Stimulated activated CD4-positive, alpha-beta T cell treated with anti-CD3 and anti-CD28 coated beads, Interleukin-12 subunit alpha, Interleukin-12 subunit beta, amount 100 ng/mL, for 24 hours (primary cell): ENCODE data around the gene DNER.

Experiments used
- DNase-seq, 2 experiments: peaks; one replicate each; pipeline ENCODE4 v3.0.0-alpha.2; 2020; ENCODE audit warnings: low read depth in 2 of 2

The DNER gene

GRCh38 chr2:229672021-229672420, 42.3 kb downstream of the DNER start:
- DNase-seq: no peak

DNA sequence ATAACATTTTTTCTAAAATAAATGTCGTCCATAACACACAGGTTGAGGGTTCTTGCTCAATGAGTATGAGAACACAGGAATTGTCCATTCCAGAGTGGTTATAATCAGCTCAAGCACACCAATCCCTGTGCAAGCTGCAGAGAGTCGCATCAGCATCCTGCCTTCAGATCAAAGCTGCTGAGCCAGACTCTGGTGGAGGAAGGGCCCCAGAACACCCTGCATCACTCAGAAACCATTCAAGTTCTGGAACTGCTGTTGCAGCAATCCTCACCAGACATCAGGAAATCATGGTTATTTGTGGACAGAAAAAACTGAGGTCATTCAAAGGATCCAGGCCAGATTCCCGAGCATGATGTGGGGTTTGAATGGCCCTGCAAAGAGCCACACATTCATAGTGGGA, 44.5 kb downstream of the DNER start:
- DNase-seq: no peak

DNA sequence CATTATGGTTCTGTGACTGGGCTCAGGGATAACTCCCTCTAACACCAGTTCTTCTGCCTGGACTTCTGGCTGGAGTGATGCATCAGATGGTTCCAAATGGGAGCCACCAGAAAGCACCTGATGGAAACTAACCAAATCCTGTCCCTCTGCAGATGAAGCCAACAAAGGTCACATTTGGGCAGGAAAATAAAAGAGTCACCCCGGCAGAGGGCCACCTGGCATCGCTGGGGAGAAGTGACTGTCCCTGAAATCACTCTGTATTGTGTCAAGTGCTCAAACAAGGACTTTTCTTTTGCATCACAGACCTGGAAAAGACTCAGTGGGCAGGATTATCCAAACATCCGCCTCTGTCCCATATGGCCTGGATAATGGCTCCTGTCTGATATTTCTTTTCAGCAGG, 47.5 kb downstream of the DNER start:
- no peak for DNase-seq

DNA sequence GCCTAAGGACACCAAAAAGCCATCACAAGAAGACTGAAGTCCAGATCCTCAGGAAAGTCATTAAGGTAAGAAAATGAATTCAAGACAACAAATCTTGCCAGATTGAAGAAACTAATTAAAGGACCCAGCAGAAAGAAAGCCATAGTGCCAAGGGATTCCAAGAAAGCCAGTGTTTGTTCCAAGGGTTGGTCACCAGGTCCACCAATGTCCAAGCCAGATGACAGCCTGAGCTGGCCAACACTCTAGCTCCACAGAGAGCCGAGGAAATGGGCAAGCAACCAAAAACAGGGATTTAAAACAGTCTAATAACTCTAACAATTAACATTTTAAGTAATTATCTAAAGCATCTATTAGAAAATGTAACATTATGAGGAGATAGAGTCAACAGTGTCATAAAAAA, 49.2 kb downstream of the DNER start:
- DNase-seq: no peak

DNA sequence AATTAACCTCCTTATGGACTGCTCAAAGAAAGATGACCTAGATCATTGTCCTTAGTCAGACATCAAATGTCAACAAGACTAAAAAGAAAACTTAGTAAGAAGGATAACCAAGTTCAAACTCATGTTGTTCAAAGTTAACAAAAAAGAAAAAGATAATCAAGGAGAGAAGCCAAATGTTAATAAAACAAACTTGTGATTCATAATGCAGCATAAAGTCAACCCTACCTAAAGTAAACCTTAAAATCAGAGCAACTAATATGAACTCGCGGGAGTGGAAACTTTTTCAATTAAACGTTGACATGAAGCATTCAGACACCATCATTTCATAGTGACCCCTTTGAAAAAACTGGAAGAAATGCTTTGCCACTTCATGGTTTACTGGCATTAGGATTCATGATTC, 52.9 kb downstream of the DNER start:
- DNase-seq: no peak

- DNase-seq: no peak
These were observed 53.4 kb downstream of the DNER start for GRCh38 chr2:229660951-229661350.

GRCh38 chr2:229660391-229660790, 54.0 kb downstream of the DNER start:
- DNase-seq: no peak

DNA sequence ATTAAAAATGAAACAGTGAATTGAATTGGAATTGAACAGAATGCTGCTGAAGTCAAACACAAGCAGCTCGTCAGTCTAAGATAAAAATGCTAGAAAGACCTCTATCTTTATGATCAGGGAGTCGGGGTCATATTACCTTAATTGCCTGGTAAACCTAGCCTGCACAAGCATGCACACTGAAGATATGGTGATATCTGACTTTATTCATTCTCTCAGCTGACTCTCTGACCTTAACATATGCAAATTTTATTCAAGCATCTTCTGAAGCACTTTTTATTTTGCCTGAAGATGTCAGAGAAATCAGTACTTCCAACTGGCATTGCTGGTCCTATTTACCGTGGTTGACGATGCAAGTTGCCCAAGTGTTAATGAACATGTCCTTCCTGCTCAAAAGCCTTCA, 56.4 kb downstream of the DNER start:
- DNase-seq: no peak

DNA sequence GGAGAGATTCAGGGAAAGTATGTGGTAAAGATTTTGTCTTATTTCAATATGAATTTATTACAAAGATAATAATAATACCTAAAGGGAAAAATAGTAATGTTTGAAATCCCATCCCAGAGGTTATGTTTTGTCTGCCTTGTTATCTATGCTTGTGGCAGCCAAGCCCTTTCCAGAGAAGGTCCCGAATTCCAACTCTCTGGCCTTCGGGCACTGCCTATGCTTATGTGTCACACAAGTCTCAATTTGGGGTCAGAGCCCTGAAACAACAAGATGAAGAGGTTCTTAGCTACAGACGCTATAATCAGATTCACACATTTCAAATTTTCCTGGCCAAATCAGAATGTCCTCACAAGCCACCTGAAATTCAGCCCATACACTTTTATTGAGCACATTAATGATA, 59.9 kb downstream of the DNER start:
- DNase-seq: no peak

GRCh38 chr2:229653531-229653930, 60.8 kb downstream of the DNER start:
- no peak for DNase-seq

DNA sequence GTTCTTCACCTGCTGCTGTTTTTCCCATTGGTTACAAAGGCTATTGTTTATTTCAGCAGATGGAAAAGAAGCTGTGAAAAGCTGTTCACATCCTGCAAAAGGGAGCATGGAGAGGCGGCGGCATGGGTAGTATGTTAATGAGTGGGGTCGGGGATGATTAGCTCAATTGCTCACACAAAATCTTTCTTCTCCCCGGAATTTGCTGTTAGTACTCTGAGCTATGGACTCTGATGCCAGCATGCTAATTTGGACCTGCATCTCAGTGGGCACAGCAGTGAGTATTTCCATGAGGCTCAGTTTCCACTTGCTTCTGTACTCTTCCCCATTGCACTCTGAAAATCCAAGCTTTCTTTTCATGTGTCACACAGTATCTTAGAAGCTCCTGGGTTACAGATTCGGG, 61.6 kb downstream of the DNER start:
- no peak for DNase-seq

DNA sequence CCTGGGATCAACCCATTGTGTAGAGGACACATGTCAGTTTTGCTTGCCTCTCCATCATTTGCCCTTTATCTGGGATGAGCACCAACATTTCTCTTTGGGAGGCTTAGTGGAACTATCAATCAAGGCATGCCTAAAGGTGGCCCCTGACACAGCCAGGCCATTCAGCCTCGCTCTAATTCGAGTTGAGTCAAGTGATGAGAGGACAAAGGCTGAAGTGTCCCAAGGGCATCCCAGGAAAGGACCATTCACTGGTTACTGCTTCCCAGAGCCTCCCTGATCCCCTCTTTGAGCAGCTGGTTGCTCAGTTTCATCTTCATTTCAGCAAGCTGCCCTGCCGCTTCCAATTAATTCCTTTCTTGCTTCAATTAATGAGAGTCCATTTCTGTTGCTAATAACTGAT, 63.5 kb downstream of the DNER start:
- no peak for DNase-seq

DNA sequence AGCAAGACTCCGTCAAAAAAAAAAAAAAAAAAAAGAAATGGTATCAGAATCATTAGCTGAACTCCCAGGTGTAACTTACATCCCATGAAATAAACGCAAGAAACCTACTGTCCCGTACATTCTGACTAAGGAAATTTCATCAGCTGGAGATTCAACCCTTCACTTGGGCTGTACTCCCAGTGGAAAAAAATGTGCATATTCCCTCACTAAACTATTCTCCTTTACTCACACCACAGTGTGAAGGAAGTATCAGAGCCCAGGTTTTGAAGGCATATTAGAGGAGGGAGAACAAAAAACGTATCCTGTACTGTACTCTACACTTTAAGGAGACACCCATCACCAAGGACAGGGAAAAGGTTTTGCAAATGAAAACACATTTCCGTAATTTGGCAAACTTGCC, 64.3 kb downstream of the DNER start:
- DNase-seq: no peak

GRCh38 chr2:229646186-229646723, 68.1 kb downstream of the DNER start:
- DNase-seq: no peak

GRCh38 chr2:229642371-229642770, 72.0 kb downstream of the DNER start:
- DNase-seq: no peak

GRCh38 chr2:229641676-229642075, 72.7 kb downstream of the DNER start:
- no peak for DNase-seq

DNA sequence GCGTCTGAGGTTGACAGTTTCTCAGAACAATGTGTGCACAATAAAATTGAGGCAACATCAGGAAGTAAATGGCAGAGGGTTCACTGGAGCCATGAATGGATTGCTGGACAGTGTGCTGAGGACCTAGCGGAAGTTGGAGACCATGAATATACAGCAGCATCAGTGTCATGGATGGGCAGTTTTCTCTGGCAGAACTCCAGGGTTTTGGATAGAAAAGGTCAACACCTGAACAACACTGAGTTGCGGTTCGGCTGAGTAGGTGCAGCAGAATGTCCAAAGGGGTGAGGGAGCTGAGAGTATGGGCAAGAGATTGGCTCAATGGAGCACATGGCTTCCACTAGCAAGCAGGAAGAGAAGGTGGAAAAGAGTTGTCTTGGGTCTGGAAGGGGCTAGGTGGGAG, 73.7 kb downstream of the DNER start:
- no peak for DNase-seq

DNA sequence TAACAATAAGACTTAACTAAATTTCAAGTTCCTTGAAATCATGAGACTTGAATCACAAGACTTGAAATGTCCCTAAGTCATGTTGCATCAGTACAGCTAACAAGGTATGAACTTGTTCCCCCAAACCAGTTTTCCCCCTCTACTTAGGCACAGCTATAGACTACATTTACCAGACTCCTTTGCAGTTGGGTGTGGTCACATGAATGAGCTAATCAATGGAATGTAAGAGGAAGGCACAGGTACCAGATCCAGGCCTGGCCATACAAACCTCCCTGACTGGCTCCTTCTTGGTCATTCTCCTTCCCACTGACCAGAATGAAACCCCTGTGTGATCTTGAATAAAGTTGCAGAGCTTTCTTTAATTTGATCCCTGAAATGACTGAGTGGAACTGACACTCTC, 77.8 kb downstream of the DNER start:
- no peak for DNase-seq

- no peak for DNase-seq
These were observed 79.0 kb downstream of the DNER start for GRCh38 chr2:229635371-229635680.

GRCh38 chr2:229634601-229635370, 79.6 kb downstream of the DNER start:
- DNase-seq: no peak

GRCh38 chr2:229633556-229633955, 80.8 kb downstream of the DNER start:
- DNase-seq: no peak

DNA sequence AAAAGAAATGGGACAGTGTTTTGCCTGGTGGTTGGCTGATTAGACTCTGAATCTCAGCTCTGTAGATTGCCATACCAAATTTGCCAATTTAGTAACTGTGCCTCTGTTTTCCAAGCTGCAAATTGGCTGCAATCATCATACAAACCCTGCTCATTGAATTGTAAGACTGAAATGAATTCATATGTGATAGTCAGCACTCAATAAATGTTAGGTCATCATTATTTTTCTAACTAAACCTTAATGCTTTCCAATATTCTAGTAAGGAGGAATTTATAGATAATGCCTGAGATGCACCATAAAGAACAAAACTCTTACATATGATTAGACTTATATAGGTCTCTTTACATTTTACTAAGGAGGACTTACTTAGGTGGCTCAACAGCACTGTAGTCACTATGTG, 85.3 kb downstream of the DNER start:
- DNase-seq: no peak

DNA sequence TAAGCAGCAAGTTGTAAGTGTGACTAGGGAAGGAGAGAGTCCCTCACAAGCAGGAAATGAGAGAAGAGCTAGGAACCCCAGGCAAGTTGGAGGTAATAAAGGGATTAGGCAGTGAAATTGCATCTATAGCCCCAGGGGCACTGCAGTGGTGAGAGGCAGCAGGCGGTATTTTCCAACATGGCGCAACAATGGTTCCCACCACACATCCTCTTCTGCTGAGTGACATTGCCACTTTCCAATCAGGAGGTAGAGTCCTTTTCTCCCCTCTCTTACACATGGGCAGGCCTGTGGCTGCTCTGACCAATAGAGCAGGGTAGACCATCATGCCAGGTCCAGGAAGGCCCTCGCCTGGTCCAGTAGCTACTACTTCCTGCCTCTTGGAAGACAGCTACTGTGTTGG, 86.6 kb downstream of the DNER start:
- no peak for DNase-seq
